Glomerular endothelial cell (primary cell): ENCODE measurements around the gene SLC2A10. TPM values are rescaled to one million over a fixed set of nuclear protein-coding genes. Genes with fewer than 3 reads are reported as not detected.
"Not testable (repeated sequence)": the region's sequence is repeated elsewhere in the genome, so short reads cannot be mapped to it uniquely, and the experiment has no call there.

ENCODE experiments used
- DNase-seq: peaks from one replicate; pipeline ENCODE4 v3.0.0-alpha.2; 2011; ENCODE audit warnings: low read depth, low spot score; ENCODE audit errors: extremely low read depth
- total RNA-seq: library from RNA; depleted of rRNA; stranded (reverse); fragments of >200 nt; gene quantifications from 2 replicates; pipeline ENCODE4 v1.2.3, GENCODE V29; 2015

SLC2A10 gene
- 10.8 and 20.6 TPM in 2 replicates for total RNA-seq

GRCh38 chr20:46709459-46710152 is at the start of gene SLC2A10:
TSS of gene SLC2A10 (plus strand) at chr20:46709649. CDS start at chr20:46709737, 88 bp downstream.
- DNase-seq, result no peak

DNA sequence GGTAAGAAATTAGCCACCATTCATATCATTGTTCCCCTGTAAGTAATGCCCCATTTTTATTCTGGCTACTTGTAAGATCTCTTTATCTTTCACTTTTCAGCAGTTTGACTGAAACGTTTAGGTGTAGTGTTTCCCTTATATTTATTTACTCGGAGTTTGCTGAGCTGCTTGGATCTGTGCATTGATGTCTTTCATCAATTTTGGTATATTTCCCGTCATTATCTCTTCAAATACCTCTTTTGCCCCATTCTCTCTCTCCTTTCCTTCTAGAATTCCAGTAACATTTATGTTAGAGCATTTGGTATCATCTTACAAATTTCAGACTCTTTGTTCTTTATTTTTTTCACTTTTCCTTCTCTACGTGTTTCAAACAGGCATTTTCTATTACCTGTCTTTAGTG is 49.0 kb upstream of the SLC2A10 start:
- no peak for DNase-seq

DNA sequence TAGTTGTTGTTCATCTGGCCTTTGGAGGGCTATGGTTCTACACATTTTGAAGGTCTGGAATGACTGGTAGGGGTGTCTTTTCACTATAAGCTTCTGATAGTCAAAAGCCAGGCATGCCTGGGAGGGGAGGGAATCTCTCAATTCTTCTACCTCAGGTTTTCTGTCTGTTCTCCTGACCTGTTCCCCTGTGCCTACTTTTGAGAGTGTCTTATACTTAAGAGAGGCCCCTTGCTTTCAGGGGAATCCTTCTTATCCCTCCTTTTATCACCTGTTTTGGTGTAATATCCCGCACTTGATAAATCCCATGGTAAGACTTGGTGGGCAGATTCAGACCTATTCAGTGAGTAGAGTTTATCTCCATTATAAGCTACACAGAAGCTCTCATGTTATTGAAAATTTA is 47.8 kb upstream of the SLC2A10 start:
- DNase-seq, result no peak

DNA sequence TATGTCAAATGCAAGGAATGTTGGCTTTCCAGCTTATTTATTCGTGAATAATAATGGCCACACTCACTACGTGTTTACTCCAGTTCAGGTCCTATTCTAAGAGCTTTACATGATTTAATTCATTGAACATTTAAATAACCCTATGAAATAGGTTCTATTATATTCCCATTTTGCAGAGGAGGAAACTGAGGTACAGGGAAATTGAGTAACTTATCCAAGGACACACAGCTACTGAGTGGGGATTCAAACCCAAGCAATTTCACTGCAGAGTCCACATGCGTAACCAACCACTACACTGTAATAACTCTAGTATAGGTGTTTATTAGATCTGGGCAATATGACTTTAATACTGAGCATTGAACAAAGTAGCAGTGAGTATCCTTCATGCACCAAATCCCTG is 45.9 kb upstream of the SLC2A10 start:
- DNase-seq, result no peak

DNA sequence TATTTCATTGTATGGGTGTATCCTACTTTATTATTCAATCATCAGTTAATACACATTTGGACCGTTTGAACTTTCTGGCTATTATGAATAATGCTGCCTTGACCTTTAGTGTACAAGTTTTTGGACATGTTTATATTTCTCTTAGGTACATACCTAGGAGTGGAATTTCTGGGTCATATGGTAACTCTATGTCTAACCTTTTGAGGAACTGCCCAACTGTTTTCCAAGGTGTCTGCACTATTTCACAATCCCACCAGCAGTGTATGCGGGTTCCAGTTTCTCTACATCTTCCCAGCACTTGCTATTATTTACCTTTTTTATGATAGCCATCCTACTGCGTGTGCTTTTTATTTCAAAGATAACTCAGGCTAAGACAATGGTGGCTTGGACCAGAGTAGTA is 43.8 kb upstream of the SLC2A10 start:
- DNase-seq, result no peak

DNA sequence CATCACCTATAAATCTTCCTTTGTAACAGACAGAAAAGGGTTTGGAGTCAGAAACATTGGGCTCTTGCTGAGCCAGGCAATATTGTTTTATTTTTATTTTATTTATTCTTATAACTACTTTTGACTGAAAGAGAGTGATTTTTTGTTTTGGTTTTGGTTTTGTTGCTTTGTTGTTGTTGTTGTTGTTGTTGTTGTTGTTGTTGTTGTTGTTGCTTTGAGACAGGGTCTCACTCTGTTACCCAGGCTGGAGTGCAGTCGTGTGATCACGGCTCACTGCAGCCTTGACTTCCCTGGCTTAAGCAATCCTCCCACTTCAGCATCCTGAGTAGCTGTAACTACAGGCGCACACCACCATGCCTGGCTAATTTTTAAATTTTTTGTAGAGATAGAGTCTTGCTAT is 43.1 kb upstream of the SLC2A10 start:
- DNase-seq, result no peak

DNA sequence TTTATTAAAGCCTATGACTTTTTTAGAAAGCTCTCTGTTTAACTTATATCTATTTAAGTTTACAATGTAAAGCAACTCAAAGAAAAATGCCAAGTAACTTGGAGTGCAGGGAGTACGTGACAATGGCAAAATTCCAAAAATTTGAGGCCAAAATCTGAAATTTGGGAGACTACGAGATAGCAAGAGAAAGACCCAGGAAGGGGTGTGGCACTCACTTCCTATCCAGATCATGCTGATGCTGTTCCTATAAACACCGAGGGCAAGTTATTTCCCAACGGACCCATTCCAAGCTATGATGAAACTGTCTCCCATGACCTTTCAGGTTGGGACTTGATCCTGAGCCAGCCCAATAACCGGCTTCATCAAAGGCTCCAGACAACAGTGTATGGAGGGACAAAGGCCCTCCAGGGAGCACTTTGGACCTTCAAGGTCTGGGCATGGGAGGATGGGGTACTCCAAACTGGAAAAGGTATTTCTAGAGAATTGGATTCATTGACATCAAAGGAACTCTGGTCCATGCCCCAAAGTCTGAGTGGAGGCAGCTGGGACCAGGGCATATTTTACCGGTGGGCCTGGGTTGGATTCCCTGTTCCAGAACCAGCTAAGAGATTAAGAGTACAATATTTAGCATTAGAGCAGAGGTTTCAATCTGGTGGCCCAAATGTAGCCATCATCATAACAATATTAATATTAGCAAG is 42.5 kb upstream of the SLC2A10 start:
- no peak for DNase-seq

DNA sequence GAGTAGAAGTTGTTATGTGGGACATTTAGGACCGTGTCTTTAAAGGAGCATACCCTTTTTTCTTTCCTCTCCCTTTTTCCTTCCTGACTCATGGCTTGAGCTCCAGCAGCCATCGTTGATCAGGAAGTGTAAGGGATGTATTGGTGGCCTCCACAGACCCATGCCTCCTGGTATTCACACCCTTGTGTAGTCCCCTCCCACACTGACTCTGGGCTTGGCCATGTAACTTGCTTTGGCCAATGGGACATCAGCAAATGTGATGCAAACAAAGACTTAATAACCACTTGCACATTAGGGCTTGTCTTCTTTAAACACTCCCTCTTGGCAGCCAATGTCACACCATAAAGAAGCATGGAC is 39.2 kb upstream of the SLC2A10 start:
- no peak for DNase-seq

GRCh38 chr20:46670585-46671584 is 38.6 kb upstream of the SLC2A10 start:
- no peak for DNase-seq

DNA sequence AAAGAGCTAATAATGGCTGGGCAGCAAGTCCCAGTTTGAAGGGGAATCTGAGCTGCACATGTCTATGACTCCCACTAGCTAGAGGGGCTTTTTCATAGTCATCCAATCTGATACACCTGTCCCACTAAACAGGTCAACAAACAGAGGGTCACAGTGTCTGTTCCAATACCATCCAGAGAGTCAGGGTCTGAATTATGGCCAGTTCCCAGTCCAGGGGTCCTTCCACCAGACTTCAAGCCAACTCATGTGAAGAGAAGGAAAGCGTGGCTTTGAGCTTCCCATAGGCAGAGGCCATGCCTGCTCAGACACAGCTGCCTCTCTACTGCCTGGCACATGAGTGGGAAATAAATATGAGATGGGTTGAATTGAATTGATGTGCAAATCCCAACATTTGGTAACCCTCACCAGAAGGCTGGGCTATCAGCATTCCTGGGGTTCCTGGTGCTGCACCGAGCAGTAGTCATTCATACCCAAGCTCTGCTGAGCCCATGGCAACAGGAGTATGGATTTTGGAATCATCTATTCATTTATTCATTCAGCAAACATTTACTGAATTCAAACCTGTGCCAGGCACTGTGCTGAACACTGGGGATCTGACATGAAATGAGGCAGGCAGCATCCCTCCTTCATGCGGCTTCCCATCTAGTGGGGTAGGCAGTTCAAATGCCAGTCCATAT is 37.4 kb upstream of the SLC2A10 start:
- DNase-seq, result no peak

DNA sequence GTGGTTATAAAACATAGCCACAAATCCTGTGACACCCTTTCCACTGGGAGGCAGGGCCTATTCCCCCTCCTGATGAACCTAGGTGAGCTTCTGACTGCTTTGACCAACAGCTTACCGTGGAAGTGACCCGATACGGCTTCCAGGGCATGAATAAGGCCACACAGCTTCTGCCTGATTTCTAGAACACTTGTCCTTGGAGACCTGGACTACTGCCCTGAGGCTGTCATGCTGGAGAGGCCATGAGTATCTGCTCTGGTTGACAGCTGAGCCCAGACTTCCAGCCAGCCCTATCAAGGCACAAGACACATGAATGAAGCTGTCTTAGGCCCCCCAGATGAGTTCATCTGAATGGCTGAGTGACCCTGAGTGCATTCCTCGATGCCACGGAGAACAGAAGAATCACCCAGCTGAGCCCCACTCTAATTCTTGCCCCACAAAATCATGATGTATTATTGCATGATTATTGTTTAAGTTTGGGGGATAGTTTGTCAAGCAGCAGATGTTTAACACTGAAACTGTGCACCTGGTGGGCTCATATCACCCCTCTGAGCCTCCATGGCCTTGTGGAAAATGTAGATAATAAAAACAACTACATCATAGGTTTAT is 36.8 kb upstream of the SLC2A10 start:
- no peak for DNase-seq

DNA sequence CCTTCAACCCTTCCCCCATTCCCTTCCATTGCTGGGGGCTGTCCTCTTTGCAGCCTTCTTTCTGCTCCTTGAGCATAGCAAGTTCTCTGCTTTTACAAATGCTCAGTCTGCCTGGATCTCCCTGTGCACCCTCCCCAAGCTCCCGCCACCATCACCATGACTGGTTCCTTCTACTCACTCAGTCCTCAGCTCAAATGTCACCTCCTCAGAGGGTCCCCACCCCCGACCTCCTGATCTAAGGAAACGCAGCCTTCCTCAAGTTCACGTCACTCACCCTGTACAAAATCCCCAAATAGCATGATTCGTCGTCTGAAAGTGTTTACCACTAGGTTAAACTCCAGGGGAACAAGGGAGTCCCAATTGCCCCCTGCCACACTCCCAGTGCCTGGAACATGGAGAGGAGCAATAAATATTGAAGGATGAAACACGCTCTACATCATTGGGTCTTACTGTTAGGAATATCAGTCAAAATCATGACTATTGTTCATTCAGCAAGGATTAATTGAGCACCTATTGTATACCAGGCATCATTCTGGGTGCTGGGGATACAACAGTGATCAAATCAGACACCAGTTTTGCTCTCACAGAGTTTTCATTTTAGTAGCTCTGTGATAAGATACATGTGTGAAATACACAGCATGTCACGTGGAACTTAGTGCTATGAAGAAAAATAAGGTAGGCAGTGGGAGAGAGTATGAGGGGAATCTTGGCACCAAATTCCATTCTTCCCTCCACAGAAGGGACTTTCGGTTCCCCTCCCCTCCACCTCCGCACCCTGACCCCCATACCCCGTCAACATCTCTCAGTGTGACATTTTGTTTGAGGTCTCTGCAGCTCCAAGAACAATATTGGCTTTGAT is 35.8 kb upstream of the SLC2A10 start:
- no peak for DNase-seq

DNA sequence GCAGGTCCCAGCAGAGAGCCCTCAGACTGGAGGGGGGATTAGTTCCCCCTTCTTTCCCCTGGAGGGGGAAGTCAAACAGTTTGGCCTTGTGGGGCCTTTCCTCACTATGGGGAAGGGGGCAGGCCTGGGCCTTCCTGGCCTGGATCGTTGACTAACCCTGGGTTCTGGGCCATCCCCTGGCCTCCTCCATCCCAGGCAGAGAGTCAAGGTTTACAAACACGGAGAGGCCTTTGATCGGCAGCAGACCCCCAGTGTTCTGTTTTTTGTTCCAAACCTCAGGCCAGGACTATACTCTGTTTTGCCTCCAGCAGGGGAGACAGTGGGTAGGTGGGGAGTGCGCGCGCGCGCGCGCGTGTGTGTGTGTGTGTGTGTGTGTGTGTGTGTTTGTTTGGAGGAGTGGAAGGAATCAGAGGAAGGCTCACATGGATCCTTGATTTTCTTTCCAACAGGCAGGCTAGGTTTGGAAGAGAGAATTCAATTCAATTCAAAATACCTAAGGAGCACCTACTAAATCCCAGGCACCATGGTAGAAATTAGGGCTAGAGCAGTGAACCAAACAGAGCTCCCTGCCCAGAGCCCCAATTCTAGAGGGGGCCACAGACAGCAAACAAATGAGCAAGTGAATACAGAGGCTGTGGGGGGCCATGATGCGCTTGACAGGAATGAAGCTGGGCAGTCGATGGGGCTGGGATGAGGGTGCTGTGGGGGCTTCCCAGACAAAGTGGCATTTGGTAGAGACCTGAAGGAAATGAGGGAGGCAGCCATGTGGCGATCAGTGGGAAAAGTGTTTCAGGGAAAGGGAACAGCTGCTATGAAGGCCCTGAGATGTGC is 35.0 kb upstream of the SLC2A10 start:
- no peak for DNase-seq

DNA sequence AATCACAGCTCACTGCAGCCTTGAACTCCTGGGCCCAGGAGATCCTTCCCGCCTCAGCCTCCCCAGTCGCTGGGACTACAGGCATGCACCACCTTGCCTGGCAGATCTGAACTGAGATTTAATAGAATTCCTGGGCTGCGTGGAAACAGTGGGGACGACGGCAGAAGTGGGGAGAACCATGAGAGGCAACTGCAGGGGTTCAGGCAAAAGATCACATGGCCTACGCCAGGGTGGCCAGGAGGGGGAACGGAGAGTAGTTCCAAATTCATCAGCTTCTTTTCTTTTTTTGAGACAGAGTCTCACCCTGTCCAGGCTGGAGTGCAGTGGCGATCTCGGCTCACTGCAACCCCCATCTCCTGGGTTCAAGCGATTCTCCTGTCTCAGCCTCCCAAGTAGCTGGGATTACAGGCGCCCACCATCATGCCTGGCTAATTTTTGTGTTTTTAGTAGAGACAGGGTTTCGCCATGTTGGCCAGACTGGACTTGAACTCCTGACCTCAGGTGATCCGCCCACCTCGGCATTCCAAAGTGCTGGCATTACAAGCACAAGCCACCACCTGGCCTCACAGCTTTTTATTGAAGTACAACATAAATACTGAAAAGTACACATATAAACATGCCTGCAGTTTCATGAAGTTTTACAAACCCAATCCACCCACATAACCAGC is 32.7 kb upstream of the SLC2A10 start:
- DNase-seq, result not testable (repeated sequence)

DNA sequence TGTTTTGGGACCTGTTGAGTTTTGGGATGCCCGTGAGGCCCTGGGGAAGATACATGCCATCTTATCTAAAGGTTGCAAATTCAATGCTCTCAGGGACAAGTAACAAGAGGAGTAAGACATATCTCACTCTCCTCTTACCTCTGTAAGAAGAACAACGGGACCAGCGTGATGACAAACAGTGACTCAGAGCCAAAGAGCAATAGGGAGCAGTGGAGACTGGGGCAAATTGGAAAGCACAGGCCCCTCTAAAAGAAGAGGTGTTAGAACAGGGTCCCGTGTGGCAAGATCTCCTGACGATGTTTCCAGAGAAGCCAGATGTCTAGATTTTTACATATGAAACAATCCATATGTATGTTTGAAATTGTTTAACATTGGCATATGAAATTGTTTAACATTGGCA is 31.8 kb upstream of the SLC2A10 start:
- no peak for DNase-seq

DNA sequence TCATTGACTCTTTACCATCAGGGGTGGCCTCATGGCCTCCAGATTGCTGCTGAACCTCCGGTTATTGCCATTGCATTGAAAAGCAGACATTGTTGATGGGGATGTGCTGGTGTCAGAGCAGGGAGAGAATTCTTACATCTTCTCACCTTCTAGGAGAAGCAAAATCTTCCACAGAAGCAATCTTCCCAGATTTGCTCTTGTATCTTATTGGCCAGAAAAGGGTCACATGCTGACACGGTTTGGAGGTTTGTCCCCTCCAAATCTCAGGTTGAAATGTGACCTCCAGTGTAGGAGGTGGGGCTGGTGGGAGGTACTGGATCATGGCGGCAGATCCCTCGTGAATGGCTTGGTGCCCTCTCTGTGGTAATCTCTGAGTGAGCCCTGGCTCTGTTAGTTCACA is 30.9 kb upstream of the SLC2A10 start:
- DNase-seq, result no peak

DNA sequence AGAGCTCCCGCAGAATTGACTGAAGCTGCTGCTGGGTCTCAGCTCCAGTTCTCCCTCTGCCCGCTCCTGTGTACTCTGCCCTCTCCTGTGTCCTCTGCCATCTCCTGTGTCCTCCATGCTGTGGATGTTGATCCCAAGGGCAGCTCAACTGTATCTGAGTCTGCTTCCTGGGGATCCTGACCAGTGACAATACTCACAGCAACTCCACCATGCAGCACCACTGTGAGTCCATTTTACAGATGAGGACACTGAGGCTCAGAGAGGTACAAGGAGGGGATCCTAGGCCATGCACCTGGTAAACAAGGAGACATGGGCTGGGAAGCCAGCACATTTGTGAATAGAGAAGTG is 28.8 kb upstream of the SLC2A10 start:
- DNase-seq, result no peak
